NT2/D1 (cell line): ENCODE results near the gene DLGAP3.

Experiments used
- SUZ12 ChIP-seq: IDR thresholded peaks from 2 replicates; pipeline ENCODE4 v1.6.1; 2011; ENCODE audit not compliant: insufficient read length, insufficient read depth; ENCODE audit errors: extremely low read depth
- ZNF274 ChIP-seq: IDR thresholded peaks from 2 replicates; pipeline ENCODE4 v1.6.1; 2011; ENCODE audit warnings: mild to moderate bottlenecking, low read depth, low read length

- TF ChIP-seq SUZ12 (no peak), ZNF274 (no peak)
These were observed 36.1 kb upstream of the DLGAP3 start for GRCh38 chr1:34965597-34965996.
